Esophagus muscularis mucosa (tissue), 3 donors: Measurements from ENCODE around the gene TXNDC5.

Source experiments
- CTCF ChIP-seq, 3 experiments: fragments of 200-600 bp in 2 of 3; fragments of 450-650 bp in 1 of 3; sonication (generic) in 2 of 3; IDR thresholded peaks; one replicate each; pipeline ENCODE4 v1.5.1; 2017 to 2019; ENCODE audit warnings: antibody characterized with exemption in 3 of 3, mild to moderate bottlenecking in 2 of 3, moderate library complexity in 1 of 3
- POLR2A ChIP-seq: fragments of 450-650 bp; IDR thresholded peaks from one replicate; pipeline ENCODE4 v1.6.1; 2017; ENCODE audit warnings: antibody characterized with exemption, moderate library complexity, mild to moderate bottlenecking, low read depth

GRCh38 chr6:7887278-7887991, 23.2 kb downstream of the TXNDC5 start:
- TF ChIP-seq CTCF (IDR thresholded peaks at IDR 0.05) (no peak), POLR2A (no peak)
